Activated naive CD4-positive, alpha-beta T cell treated with anti-CD3 and anti-CD28 coated beads, Interleukin-2, amount 50 U/mL, for 24 hours (primary cell): ENCODE data around the gene GALNT9.
"Not testable (repeated sequence)": the region's sequence is repeated elsewhere in the genome, so short reads cannot be mapped to it uniquely, and the experiment has no call there.

Experiments
- H3K27ac Mint-ChIP-seq: one replicate; pipeline ENCODE4 v1.8.0; 2021; ENCODE audit warnings: mild to moderate bottlenecking, mixed read lengths
- H3K27me3 Mint-ChIP-seq: one replicate; pipeline ENCODE4 v1.8.0; 2021; ENCODE audit warnings: mixed read lengths
- H3K36me3 Mint-ChIP-seq: one replicate; pipeline ENCODE4 v1.8.0; 2021; ENCODE audit warnings: mixed read lengths
- H3K4me1 Mint-ChIP-seq: one replicate; pipeline ENCODE4 v1.8.0; 2021; ENCODE audit warnings: mixed read lengths
- H3K4me3 Mint-ChIP-seq: one replicate; pipeline ENCODE4 v1.8.0; 2021; ENCODE audit warnings: mild to moderate bottlenecking, mixed read lengths
- H3K9me3 Mint-ChIP-seq: one replicate; pipeline ENCODE4 v1.8.0; 2021; ENCODE audit warnings: mixed read lengths

Gene GALNT9

DNA sequence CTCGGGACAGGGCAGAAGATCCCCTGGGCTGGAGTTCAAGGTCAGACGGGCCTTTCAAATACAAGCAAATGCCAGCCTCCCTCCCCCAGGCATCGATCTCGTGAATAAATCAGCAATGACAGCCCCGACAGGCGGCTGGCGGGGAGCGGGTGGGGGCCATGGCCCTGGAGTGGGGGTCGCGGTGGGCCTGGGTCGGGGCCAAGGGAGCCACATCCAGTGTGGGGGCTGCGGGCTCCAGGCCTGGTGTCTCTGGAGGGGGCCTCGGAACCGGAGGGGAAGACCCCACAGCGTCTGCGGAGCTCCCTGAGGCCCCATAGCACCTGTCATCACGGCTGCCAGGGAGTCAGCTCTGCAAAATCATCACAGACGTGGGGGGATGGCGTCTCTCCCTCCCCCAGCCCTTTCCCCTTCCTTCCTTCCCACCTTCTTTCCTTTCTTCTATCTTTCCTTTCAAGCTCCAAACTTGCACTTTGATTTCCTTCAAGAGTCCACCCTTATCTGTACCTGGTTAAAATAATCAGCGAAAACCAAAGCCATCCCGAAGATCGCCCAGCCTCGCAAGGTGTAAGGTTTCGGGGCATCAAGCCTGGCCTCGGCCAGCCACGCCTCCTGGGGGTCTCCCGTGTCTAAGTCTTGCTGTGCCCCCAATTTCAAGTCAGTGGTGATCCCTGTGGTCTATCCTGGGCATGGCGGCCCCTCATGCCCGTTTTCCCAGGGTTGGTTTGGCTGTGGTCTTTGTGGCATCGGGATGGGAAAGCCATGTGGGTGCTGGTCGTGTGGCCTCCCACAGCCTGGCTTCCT is 93.1 kb downstream of the GALNT9 start:
- H3K4me1 Mint-ChIP-seq = no peaks in the 10 kb centered on the region

DNA sequence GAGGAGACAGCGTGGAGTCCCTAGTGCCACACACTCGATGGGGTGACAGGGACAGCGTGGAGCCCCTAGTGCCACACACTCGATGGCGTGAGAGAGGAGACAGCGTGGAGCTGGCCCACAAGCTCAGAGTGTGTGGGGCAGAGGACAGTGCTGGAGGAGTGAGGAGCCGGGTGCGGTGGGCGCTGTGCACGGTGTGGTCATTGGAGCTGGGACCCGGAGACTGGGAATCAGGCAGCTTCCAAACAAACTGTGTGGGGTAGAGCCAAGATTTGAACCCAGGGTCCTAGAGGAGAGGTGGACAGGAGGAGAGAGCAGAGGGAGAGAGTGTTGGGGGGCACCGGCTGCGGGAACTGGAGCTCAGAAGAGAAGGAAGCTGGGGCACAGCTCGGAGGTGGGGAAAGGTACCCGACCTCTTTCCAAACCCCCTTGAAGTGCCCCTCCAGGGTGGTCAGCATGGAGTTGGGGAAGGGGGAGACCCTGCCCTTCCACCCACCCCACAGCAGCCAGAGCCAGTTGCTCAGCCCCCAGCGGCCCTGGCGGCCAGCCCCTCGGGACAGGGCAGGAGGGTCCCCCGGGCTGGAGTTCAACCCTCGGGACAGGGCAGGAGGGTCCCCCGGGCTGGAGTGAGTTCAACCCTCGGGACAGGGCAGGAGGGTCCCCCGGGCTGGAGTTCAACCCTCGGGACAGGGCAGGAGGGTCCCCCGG is 94.1 kb downstream of the GALNT9 start:
- no peaks in the 10 kb centered on the region for H3K9me3 Mint-ChIP-seq
- H3K4me3 Mint-ChIP-seq = no peak overlapping the region
- no peaks in the 10 kb centered on the region for H3K36me3 Mint-ChIP-seq
- H3K27ac Mint-ChIP-seq = no peak overlapping the region
- no peaks in the 10 kb centered on the region for H3K4me1 Mint-ChIP-seq
- no peaks in the 10 kb centered on the region for H3K27me3 Mint-ChIP-seq

More for the DNA sequence above, 93.1 kb downstream of the GALNT9 start:
- no peaks in the 10 kb centered on the region for H3K9me3 Mint-ChIP-seq
- no peaks in the 10 kb centered on the region for H3K27me3 Mint-ChIP-seq
- H3K4me3 Mint-ChIP-seq = no peak overlapping the region
- no peaks in the 10 kb centered on the region for H3K36me3 Mint-ChIP-seq
- no peak overlapping the region for H3K27ac Mint-ChIP-seq

DNA sequence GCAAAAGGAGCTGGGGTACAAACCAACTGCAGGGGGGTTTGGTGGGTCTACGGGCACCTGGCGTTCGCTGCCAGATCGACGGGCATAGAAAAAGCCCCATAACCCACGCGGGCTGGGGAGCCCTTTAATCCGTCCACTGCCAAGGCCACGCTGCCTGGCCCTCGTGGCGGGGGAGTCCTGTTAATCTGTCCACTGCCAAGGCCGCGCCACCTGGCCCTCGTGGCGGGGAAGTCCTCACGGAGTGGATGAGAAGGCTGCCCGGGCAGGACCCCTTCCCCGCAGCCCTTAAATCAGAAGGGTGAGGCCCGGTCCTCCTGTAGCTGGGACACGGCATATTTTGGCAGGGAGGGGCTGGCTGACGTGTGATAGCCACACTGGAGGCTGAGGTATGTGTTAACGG is 99.0 kb downstream of the GALNT9 start:
- H3K4me1 Mint-ChIP-seq = no peaks in the 10 kb centered on the region
- H3K4me3 Mint-ChIP-seq = no peak overlapping the region
- H3K27ac Mint-ChIP-seq = no peak overlapping the region
- H3K36me3 Mint-ChIP-seq = no peaks in the 10 kb centered on the region
- H3K9me3 Mint-ChIP-seq = no peaks in the 10 kb centered on the region
- peaks cover 9% of the 10 kb centered on the region for H3K27me3 Mint-ChIP-seq

DNA sequence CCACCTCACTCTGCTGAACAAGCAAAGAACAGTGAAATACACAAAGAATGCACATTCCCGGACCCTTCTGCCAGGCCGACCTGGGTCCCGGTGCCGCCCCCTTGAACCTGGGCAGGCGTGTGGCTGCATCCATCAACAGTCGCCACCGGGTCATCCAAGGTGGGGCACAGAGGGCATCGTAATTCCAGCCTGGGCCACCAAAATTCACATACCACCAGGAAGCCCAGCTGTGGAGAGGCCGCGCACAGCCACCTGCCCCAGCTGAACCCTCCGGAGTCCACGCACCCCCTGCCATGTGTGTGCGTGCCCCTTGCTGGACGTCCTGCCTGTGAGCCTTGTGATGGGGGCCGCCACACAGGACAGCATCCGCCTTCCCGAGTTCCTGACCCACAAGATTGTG is 99.5 kb downstream of the GALNT9 start:
- Mint-ChIP-seq H3K27ac (no peak overlapping the region), H3K36me3 (no peaks in the 10 kb centered on the region), H3K27me3 (peaks cover 9% of the 10 kb centered on the region), H3K9me3 (no peaks in the 10 kb centered on the region), H3K4me3 (no peak overlapping the region), H3K4me1 (no peaks in the 10 kb centered on the region)

DNA sequence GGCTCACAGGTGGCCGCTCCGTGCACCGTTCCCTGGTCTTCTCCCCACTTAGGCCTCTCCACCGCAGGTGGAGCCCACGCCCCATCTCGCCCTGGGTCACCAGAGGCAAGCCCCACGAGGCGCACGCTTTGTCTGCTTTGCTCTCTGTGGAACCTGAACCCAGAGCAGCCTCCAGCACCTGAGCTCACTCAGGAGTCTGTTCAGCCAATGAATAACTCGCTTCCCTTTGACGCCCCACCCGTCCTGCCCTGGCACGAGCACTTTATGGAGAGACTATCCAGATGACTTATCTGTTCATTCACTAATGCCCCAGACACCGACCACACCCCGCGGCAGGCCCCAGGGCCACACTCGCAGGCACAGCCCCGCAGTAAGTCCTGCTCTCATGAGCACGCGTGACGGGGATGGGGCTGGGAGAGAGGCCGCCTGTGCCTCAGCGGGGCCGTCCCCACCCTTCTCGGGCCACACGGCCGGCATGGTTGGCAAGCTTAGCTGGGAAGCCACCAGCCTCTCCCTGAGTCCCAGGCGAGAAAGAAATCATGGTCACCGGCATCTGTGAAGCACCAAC is 100.1 kb downstream of the GALNT9 start:
- Mint-ChIP-seq H3K9me3 (no peaks in the 10 kb centered on the region), H3K4me3 (no peak overlapping the region), H3K4me1 (no peaks in the 10 kb centered on the region), H3K27me3 (peaks cover 9% of the 10 kb centered on the region), H3K27ac (no peak overlapping the region), H3K36me3 (no peaks in the 10 kb centered on the region)

DNA sequence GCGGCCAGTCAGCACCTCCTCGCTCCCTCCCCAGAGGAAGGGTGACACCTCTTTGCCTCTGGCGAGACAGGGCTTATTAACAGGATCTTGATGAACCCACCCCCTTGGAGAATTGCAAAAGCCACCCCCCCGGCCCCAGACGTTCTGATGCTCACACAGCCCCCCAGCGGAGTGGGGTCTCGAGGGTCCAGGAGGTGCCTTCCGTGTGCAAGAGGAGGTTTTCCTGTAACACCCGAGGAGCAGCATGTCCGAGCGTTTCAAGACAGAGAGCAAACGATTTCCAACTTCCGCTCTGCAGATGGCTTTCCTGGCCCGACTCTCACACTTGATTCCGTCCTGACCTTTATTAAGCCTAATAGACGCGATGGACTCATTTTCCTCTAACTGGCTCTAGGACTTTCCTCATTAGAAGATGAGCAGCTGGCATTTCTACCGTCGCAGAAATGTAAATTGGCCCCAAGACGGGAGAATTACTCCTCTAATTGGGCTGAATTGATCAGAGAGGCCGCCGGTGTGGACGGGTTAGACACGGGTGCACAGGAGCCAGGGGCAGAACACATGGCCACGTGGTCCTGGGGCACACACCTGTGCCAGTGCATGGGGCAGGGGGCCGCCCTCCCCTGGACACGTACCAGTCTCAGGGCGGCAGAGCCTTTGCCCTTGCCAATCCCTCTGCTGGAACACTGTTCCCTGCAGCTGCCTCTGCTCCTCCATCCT is 100.8 kb downstream of the GALNT9 start:
- H3K4me1 Mint-ChIP-seq = no peaks in the 10 kb centered on the region
- H3K27ac Mint-ChIP-seq = no peak overlapping the region

DNA sequence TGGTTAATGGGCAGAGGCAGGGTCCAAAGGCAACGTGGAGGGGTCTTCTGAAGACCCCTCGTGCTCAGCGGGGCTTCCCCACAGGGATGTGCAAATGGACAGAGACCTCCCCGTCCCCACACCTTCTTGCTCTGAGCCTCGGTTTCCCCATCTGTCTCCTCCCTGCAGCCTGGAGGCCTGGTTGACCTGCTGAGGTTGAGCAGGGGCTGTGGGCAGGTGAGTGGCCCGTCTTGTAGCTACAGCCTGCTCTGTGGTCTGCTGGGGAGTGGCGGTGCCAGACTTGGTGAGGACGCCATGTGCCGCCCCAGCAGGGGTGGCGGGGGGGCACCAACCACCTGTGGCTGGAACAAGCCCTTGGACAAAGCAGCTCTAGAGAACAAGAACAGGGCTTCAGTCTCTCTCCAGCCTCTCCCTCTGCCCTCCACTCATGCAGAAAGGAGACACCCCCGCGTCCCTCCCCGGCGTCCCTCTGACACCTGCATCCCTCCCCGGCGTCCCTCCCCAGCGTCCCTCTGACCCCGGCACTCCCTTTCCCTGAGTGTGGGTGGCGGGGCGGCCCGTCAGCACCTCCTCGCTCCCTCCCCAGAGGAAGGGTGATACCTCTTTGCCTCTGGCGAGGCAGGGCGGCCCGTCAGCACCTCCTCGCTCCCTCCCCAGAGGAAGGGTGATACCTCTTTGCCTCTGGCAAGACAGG is 101.5 kb downstream of the GALNT9 start:
- Mint-ChIP-seq H3K36me3 (no peaks in the 10 kb centered on the region), H3K9me3 (no peaks in the 10 kb centered on the region), H3K4me3 (no peak overlapping the region), H3K27ac (no peak overlapping the region), H3K4me1 (no peaks in the 10 kb centered on the region), H3K27me3 (peaks cover 9% of the 10 kb centered on the region)

More for the DNA sequence above, 100.8 kb downstream of the GALNT9 start:
- H3K4me3 Mint-ChIP-seq = no peak overlapping the region
- H3K9me3 Mint-ChIP-seq = no peaks in the 10 kb centered on the region
- H3K27me3 Mint-ChIP-seq = peaks cover 9% of the 10 kb centered on the region
- no peaks in the 10 kb centered on the region for H3K36me3 Mint-ChIP-seq

DNA sequence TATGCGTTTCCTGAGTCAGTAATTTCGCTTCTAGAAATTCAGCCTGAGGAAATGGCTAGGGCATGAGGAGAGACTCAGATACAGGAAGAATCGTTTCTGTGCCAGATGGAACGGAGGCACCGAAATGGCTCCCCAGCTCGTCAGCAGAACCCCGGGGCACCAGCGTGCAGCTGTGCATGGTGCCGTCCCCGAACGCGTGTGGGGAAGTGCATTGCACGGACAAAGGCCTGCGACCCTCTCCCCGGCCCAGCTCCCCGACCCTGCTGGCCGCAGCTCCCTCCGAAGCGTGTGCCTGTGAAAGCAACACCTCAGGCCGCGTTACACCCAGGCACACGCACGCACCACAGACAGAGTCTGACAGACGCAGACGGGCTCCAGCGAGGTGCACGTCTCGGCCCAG is 102.3 kb downstream of the GALNT9 start:
- Mint-ChIP-seq H3K4me1 (peaks cover 6% of the 10 kb centered on the region), H3K4me3 (no peak overlapping the region), H3K36me3 (no peaks in the 10 kb centered on the region), H3K27me3 (peaks cover 9% of the 10 kb centered on the region), H3K9me3 (no peaks in the 10 kb centered on the region), H3K27ac (no peak overlapping the region)

DNA sequence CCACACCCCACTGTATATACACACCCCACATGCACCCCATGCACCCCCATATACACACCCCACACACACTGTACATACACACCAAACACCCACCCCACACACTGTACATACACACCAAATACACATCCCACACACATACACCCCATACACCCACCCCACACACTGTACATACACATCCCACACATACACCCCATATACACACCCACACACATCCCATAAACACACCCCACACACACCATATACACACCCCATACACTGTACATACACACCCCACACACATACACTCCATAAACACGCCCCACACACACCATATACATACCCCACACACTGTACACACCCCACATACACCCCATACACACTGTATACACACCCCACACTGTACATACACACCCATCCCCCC is 102.8 kb downstream of the GALNT9 start:
- Mint-ChIP-seq H3K4me3 (no peak overlapping the region), H3K27me3 (peaks cover 9% of the 10 kb centered on the region), H3K36me3 (no peaks in the 10 kb centered on the region), H3K4me1 (peaks cover 9% of the 10 kb centered on the region), H3K27ac (no peak overlapping the region), H3K9me3 (no peaks in the 10 kb centered on the region)

DNA sequence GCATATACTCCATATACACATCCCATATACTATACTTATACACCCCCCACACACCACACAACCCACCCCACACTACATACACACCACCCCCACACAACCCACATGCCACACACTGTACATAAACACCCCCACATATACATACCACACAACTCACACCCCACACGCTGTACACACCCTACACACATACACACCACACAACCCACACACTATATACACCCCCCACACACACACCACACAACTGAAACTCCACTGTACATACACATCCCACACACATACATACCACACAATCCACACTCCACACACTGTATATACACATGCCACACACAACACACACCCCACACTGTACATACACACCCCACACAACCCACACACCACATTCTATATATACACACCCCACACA is 104.2 kb downstream of the GALNT9 start:
- Mint-ChIP-seq H3K9me3 (no peaks in the 10 kb centered on the region), H3K27ac (no peak overlapping the region), H3K4me1 (peaks cover 9% of the 10 kb centered on the region), H3K4me3 (no peak overlapping the region), H3K36me3 (no peaks in the 10 kb centered on the region), H3K27me3 (peaks cover 9% of the 10 kb centered on the region)

DNA sequence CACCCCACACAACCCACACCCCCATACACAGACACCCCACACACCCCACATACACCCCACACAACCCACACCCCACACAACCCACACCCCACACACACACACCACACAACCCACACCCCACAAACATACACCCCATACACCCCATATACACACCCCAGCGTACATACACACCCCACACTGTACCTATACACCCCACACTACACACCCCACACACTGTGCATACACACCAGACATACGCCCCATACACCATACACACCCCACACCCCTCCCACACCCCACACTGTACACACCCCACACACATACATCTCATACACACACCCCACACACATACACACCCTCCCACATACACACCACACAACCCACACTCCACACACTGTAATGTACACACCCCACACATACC is 104.9 kb downstream of the GALNT9 start:
- H3K27me3 Mint-ChIP-seq = peaks cover 9% of the 10 kb centered on the region
- H3K4me3 Mint-ChIP-seq = no peak overlapping the region
- no peaks in the 10 kb centered on the region for H3K36me3 Mint-ChIP-seq
- peaks cover 9% of the 10 kb centered on the region for H3K4me1 Mint-ChIP-seq
- no peaks in the 10 kb centered on the region for H3K9me3 Mint-ChIP-seq
- no peak overlapping the region for H3K27ac Mint-ChIP-seq

DNA sequence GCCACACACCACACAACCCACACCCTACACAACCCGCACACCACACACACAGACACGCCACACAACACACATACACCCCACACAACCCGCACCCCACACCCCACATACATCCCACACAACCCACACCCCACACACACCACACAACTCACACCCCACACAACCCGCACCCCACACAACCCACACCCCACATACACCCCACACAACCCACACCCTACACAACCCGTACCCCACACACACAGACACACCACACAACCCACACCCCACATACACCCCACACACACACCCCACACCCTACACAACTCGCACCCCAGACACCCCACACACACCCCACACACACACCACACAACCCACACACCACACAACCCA is 106.6 kb downstream of the GALNT9 start:
- Mint-ChIP-seq H3K9me3 (no peaks in the 10 kb centered on the region), H3K4me1 (peaks cover 16% of the 10 kb centered on the region), H3K36me3 (no peaks in the 10 kb centered on the region), H3K27ac (no peak overlapping the region), H3K27me3 (peaks cover 4% of the 10 kb centered on the region), H3K4me3 (peak overlapping the region; percentile 43)

DNA sequence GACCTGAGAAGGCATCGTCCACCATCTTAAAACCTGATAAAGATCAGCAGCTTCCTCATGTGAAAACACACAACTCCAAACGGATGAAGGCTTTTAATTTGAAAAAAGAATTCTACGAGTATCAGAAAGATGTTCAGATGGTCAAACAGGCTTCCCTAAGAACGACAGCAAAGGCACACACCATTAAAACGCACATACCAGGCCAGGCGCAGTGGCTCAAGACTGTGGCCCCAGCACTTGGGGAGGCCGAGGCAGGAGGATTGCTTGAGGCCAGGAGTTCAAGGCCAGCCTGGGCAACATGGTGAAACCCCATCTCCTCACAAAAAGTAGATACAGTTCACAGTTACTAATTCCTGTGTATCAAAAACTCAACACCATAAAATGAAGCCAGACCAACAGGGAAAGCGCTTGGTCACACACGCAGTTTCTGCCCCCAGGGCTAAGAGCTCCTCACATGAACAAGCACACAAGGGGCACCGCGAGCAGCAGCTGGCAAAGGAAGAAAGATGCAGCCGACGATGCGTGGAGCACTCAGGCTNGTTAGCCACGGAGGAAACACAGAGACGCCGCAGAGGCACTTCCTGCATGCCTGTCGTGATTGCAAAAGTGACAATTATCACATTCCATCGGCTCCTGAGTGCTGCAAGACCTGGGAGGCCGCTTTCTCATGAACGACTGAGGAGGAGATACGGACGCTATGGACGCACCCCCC is 107.1 kb downstream of the GALNT9 start:
- Mint-ChIP-seq H3K9me3 (no peaks in the 10 kb centered on the region), H3K27ac (peak overlapping the region; percentile 39), H3K27me3 (peaks cover 1% of the 10 kb centered on the region), H3K4me1 (peaks cover 16% of the 10 kb centered on the region), H3K36me3 (no peaks in the 10 kb centered on the region), H3K4me3 (peak overlapping the region; percentile 43)

DNA sequence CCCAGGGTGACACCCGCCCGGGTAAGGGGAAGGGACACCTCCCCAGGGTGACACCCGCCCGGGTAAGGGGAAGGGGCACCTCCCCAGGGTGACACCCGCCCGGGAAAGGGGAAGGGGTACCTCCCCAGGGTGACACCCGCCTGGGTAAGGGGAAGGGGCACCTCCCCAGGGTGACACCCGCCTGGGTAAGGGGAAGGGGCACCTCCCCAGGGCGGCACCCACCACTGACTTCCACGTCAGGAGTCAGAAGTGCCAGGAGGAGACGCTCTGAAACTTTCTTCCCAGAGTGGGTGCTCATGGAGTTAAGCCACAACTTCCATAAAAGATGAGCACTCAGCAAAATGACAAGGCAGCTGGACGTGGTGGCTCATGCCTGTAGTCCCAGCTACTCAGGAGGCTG is 109.6 kb downstream of the GALNT9 start:
- not testable (repeated sequence) for H3K4me3 Mint-ChIP-seq, H3K27me3 Mint-ChIP-seq, H3K9me3 Mint-ChIP-seq, H3K36me3 Mint-ChIP-seq, H3K27ac Mint-ChIP-seq
- H3K4me1 Mint-ChIP-seq = peaks cover 16% of the 10 kb centered on the region

DNA sequence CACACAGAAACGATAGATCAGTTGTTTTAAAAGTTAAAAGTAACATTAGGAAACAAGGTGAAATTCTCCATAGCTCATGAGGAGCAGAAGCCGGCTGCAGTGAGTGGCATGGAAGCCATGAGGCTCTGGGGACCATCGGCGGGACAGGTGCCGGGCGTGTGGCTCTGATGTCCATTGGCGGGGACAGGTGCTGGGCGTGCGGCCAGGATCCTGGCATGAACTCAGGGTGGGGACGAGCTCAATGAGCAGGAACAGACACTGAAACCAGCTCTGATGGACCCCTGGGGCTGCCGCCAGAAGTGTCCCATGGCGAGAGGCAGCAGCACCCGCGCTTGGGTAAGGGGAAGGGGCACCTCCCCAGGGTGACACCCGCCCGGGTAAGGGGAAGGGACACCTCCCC is 110.1 kb downstream of the GALNT9 start:
- H3K4me3 Mint-ChIP-seq = no peak overlapping the region
- H3K27ac Mint-ChIP-seq = no peak overlapping the region
- peaks cover 16% of the 10 kb centered on the region for H3K4me1 Mint-ChIP-seq
- no peaks in the 10 kb centered on the region for H3K9me3 Mint-ChIP-seq
- no peaks in the 10 kb centered on the region for H3K27me3 Mint-ChIP-seq
- H3K36me3 Mint-ChIP-seq = no peaks in the 10 kb centered on the region
